NCI-H1930 (cell line): ENCODE results near the gene SUV39H2.
"Not testable (repeated sequence)": the region's sequence is repeated elsewhere in the genome, so short reads cannot be mapped to it uniquely, and the experiment has no call there.

ENCODE experiments used
- DNase-seq, 2 experiments: peaks; one replicate each; lab custom pipeline; 2025; lab: John Stamatoyannopoulos, UW

Gene SUV39H2

DNA sequence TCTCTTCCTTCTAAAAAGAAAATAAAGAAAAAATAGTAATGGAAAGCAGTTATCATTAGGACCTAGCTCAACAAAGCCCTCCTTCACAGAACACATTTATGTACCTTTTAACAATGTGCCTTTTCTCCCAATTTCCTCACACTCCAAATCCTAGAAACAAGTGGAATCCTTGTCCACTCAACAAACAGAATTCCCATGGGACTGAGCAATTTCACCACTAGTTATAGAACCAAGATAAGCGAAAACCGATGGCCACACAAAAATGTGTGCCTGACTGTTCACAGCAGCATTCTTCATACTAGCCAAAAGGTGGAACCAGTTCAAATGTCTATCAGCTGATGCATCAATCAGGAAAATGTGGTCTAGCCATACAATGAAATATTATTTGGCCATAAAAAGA is 57.9 kb downstream of the SUV39H2 start:
- no peak for DNase-seq

- DNase-seq: not testable (repeated sequence)
Observed at GRCh38 chr10:14938971-14939370, 60.3 kb downstream of the SUV39H2 start.

DNA sequence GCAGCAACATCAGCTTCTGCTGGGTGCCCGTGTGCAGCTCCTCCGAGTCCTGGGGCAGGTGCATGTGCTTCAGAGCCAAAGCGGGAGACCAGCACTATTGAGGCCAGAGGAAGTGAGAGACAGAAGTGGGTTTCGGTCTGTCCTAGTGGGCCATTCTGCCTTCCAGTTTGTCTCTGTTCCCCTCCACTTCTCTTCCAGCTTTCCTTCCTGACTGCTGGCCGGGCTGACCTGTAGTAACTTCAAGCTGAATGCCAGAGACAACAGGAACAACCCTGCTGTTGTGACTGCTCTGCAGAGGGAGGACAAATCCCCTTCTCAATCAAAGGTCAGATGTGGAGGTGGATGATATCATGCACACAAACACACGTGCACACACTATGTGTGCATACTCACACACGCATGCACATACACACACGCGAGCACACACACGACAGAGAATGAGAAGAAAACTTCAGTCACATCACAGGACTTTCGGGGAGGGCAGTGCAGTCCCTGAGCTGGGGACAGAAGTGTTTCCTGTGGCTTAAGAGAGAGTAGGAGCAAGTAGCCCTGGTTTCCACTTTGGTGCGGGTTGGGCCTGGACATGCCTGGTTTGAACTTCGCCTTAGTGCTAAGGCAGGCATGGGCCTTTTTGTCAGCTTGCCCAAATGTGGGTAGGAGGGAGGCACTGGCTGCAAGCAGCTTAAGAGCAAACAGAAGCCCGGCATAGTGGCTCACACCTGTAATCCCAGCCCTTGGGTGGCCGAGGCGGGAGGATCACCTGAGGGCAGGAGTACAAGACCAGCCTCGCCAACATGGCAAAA is 63.7 kb downstream of the SUV39H2 start:
- not testable (repeated sequence) for DNase-seq

- DNase-seq: not testable (repeated sequence)
Observed at GRCh38 chr10:14942950-14943338, 64.3 kb downstream of the SUV39H2 start.

DNA sequence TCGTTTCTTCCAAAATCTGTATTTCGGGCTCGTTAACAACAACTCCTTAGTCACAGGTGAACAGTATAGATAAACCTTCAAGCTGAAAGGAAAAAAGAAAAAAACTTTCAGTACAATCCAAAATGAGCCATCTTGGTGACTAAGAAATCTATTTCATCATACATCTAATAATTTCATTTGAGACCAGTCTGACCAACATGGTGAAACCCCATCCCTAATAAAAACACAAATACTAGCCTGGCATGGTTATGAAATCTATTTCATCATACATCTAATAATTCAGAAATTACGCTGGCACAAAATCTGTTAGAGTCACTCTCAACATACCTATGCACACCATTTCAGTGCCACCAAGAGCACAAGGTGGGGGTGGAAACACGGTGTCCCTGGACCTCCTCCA is 66.4 kb downstream of the SUV39H2 start:
- DNase-seq: no peak

- no peak for DNase-seq
Observed at GRCh38 chr10:14947268-14947667, 68.6 kb downstream of the SUV39H2 start.

DNA sequence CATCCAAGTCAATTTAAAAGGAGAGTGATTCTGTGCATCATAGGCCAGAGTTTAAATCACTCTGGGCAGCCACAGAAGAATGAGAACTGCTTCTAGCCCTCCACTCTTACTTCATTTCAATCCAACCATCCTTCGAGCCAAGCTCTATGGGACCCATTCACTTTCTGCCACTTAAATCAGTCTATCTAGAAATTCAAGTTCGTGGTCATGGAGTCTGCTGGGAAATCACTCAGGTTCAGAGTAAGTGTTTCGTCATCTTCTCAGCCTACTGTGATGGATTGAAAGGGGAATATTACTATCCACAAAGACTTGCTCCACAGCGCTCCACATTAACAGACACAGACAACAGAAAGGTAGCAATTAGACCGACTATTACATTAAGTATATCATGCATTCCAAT is 70.6 kb downstream of the SUV39H2 start:
- DNase-seq: no peak

DNA sequence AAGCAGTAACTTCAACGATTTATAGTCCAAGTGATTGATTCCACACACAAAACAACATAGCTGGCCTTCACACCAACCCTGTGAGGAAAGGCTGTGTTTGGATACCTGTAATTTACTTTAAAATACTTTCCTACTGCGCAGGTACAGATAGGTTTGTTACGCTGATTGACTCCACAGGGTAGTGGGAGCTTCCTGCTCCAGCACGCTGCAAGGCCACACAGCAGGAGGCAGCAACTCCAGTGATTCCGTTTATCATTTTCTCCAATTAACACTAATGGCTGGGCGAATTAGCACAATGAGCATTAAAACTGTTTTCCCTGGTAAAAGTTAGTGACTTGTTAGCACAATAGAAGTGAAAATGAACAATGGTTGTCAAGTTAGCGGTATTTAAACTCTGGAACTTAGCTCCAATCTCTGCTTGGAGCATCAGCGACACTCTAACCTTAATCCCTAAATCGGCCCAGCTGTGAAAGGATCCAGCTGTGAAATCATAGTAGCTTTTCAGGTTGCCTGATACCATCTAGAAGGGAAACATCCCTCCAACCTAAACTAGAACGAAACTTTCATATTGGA is 74.3 kb downstream of the SUV39H2 start:
- DNase-seq: no peak

DNA sequence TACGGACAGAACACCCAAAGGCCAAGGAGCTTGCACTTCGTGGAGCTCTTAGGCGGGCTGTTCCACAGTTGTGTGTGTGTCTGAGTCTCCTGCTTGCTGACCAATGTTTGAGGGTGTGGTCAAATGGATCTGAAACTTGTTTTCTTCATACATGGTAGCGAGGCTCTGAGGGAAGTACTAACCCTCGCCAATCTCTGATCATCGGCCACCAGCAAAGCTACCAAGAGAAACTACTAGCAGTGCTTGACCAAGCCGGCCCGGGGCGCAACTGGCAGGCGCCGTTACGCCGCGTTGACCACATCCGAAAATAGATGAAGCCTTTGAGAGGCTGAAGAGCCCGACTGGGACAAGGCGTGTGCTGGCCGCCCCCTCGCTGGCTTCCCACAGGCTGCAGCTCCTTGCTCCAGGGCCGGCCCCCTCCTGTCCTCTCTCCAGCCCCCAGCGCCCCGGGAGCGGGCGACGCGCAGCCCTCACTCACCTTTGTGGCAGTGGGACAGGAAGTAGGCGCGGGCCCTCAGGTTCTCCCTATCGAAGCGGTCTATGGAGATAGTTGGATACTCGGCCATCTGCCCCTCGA is 74.8 kb downstream of the SUV39H2 start:
- no peak for DNase-seq
